ENCODE data around the gene ALG9. TPM values are rescaled to one million over a fixed set of nuclear protein-coding genes. Genes with fewer than 3 reads are reported as not detected.
A peak's percentile ranks its signal among the peaks of the same experiment; 100 is the strongest.
"Not testable (repeated sequence)": the region's sequence is repeated elsewhere in the genome, so short reads cannot be mapped to it uniquely, and the experiment has no call there.

The ALG9 gene
- total and polyA plus RNA-seq, 10 donors, result 9.0 to 57.5 (median 27.0) TPM

GRCh38 chr11:111774955-111775710 is 96.2 kb downstream of the ALG9 start:
- intact Hi-C loops (cut with DNase I; ENCODE audit: low total_unique reads), result loop anchor here (5.0 to 10.0 kb wide), 2 partner anchors 70 to 173 kb away; partner anchors contain the start of gene SIK2
- H3K27ac ChIP-seq, result peak overlapping the region in 4 of 8 donors; percentile 38 to 51 (median 42)
- 72 to 88% (median 80%) methylated on average over 6 of the region's 6 CpGs for WGBS, 5 donors
- no peak overlapping the region for H3K4me3 ChIP-seq
- H3K4me1 ChIP-seq, result peaks cover 0 to 22% (median 12%) of the 10 kb centered on the region in 6 donors
- TF ChIP-seq POLR2AphosphoS5 (IDR thresholded peaks at IDR 0.05) (no peak), CTCF (IDR thresholded peaks at IDR 0.05 in 8 of 11, conservative IDR thresholded peaks at IDR 0.05 in 3 of 11) (no peak), POLR2A (IDR thresholded peaks at IDR 0.05) (no peak)
- H3K27me3 ChIP-seq (replicated peaks in 1 of 7), result no peaks in the 10 kb centered on the region
- DNase-seq, result no peak
- no peaks in the 10 kb centered on the region for H3K36me3 ChIP-seq
- H3K9me3 ChIP-seq, result no peaks in the 10 kb centered on the region

DNA sequence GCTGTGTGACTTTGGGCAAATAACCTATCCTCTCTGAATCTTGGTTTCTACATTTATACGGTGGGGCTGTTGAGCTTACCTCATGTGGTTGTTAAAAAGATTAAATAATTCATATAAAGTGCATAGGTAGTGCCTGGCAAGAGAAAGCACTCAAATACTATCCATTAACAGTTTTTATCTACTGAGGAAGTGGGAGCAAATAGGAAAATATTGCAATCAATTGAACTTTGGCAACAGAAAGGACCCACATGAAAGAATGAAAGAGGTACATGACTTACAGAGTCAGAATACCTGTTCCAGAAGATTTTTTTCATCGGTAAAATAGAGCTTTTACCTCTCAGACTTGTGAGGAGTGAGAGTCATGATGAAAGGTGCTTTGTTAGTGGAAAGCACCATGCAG is 98.8 kb downstream of the ALG9 start:
- Histone ChIP-seq H3K27ac (no peak overlapping the region), H3K4me3 (no peak overlapping the region), H3K4me1 (peaks cover 0 to 23% (median 12%) of the 10 kb centered on the region in 6 donors), H3K9me3 (no peaks in the 10 kb centered on the region), H3K36me3 (no peaks in the 10 kb centered on the region), H3K27me3 (replicated peaks in 1 of 7) (no peaks in the 10 kb centered on the region)
- intact Hi-C loops (cut with DNase I; ENCODE audit: low total_unique reads), result loop anchor here (10.0 kb wide), 1 partner anchor 72 kb away; no protein-coding TSS in a partner anchor
- TF ChIP-seq POLR2A (IDR thresholded peaks at IDR 0.05) (no peak), POLR2AphosphoS5 (IDR thresholded peaks at IDR 0.05) (no peak), CTCF (IDR thresholded peaks at IDR 0.05 in 8 of 11, conservative IDR thresholded peaks at IDR 0.05 in 3 of 11) (no peak)
- DNase-seq, result no peak
- WGBS, 5 donors, result 88 to 97% (median 93%) methylated on average over 2 of the region's 2 CpGs

DNA sequence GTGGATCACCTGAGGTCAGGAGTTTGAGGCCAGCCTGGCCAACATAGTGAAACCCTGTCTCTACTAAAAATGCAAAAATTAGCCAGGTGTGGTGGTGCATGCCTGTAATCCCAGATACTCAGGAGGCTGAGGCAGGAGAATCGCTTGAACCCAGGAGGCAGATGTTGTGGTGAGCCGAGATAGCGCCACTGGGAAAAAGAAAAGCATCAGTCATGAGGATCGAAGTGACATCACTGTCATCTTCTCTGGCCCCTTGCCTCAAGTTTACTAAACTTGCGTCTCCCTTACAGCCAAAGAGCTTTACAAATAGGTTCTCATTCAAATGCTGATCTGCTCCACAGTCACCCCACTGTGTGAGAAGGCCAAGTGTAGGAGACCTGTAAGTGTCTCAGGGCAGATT is 100.2 kb downstream of the ALG9 start:
- intact Hi-C loops (cut with DNase I; ENCODE audit: low total_unique reads), result loop anchor here (10.0 kb wide), 1 partner anchor 74 kb away; no protein-coding TSS in a partner anchor
- H3K9me3 ChIP-seq; H3K27ac ChIP-seq; H3K27me3 ChIP-seq (replicated peaks in 1 of 7); DNase-seq; H3K4me3 ChIP-seq; H3K36me3 ChIP-seq: not testable (repeated sequence)
- peaks cover 0 to 21% (median 11%) of the 10 kb centered on the region in 6 donors for H3K4me1 ChIP-seq
- WGBS, 5 donors, result 90 to 95% (median 94%) methylated on average over 5 of the region's 5 CpGs

DNA sequence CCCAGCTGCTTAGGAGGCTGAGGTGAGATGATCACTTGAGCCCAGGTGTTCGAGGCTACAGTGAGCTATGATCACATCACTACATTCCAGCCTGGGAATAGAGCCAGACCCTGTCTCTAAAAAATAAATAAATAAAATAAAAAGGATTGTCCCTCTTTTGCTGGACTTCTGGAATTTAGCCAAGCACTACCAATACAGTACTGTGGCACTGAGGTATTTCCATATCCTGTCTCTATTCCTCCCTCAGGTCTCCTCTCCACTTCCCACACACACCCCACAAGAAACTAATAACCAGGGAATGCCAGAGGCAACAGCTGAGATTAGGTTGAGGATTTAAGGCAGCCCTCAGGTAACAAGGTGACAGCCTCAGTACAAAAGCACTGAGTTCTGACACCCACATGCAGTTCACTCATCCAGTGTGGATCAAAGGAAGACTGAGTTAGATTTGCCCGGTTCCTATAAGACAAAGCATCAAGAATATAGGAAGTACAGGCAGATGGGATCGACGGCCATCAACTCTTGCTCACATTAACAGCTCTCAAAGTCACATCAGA is 100.7 kb downstream of the ALG9 start:
- intact Hi-C loops (cut with DNase I; ENCODE audit: low total_unique reads), result loop anchor here (10.0 kb wide), 1 partner anchor 74 kb away; no protein-coding TSS in a partner anchor
- Histone ChIP-seq H3K9me3 (no peaks in the 10 kb centered on the region), H3K36me3 (no peaks in the 10 kb centered on the region), H3K27me3 (replicated peaks in 1 of 7) (no peaks in the 10 kb centered on the region), H3K4me3 (no peak overlapping the region), H3K27ac (no peak overlapping the region), H3K4me1 (peaks cover 0 to 17% (median 9%) of the 10 kb centered on the region in 6 donors)
- DNase-seq, result no peak
- 82 to 94% (median 88%) methylated on average over 4 of the region's 4 CpGs for WGBS, 5 donors
- no peak for TF ChIP-seq CTCF (IDR thresholded peaks at IDR 0.05 in 8 of 11, conservative IDR thresholded peaks at IDR 0.05 in 3 of 11)
- no peak for TF ChIP-seq POLR2A (IDR thresholded peaks at IDR 0.05)
- TF ChIP-seq POLR2AphosphoS5 (IDR thresholded peaks at IDR 0.05), result no peak

All from spleen (tissue), 11 donors.